K562 (cell line): ENCODE data around the gene GPR12. TPM values are rescaled to one million over a fixed set of nuclear protein-coding genes. Genes with fewer than 3 reads are reported as not detected.

Experiments
- GATA2 ChIP-seq: sonication (generic); formaldehyde crosslinking; IDR thresholded peaks from 2 replicates; pipeline ENCODE4 v1.4.0; 2020; ENCODE audit warnings: mild to moderate bottlenecking, missing genetic modification reagents
- HEY1 ChIP-seq: fragments of 250-450 bp; sonication (Bioruptor Pico); IDR thresholded peaks from 2 replicates; pipeline ENCODE4 v1.5.0; 2020; ENCODE audit warnings: mild to moderate bottlenecking, moderate library complexity, borderline replicate concordance
- HNRNPL ChIP-seq: fragments of 200-400 bp; formaldehyde crosslinking; IDR thresholded peaks from 2 replicates; pipeline ENCODE4 v1.6.1; 2017; ENCODE audit warnings: low read depth, mild to moderate bottlenecking, low read length
- HOXB6 ChIP-seq: fragments of 250-450 bp; sonication (Bioruptor Pico); IDR thresholded peaks from 2 replicates; pipeline ENCODE4 v1.5.1; 2022; ENCODE audit warnings: mild to moderate bottlenecking, borderline replicate concordance
- IRF1 ChIP-seq: sonication (generic); formaldehyde crosslinking; IDR thresholded peaks from 2 replicates; pipeline ENCODE4 v1.8.0; 2022; ENCODE audit warnings: missing genetic modification reagents, mild to moderate bottlenecking, borderline replicate concordance
- KAT2B ChIP-seq: IDR thresholded peaks from one replicate; pipeline ENCODE4 v1.6.1; 2012; ENCODE audit warnings: low read depth, mild to moderate bottlenecking, control low read depth, inconsistent platforms, low read length, moderate library complexity
- PTRF ChIP-seq: fragments of 450-650 bp; IDR thresholded peaks from 2 replicates; pipeline ENCODE4 v1.6.1; 2016; ENCODE audit warnings: mild to moderate bottlenecking, missing genetic modification characterization, missing compliant biosample characterization
- TBL1XR1 ChIP-seq, 2 experiments: IDR thresholded peaks; 2 replicates each; pipeline ENCODE4 v1.6.1; 2012; ENCODE audit warnings: improper control_type of control experiment in 2 of 2, low read length in 2 of 2, mild to moderate bottlenecking in 1 of 2
- TRIM25 ChIP-seq: fragments of 450-650 bp; IDR thresholded peaks from 2 replicates; pipeline ENCODE4 v1.7.0; 2016; ENCODE audit warnings: borderline replicate concordance
- ZNF445 ChIP-seq: fragments of 250-450 bp; sonication (Bioruptor Pico); IDR thresholded peaks from 2 replicates; pipeline ENCODE4 v1.4.0; 2020; ENCODE audit warnings: low read depth, mild to moderate bottlenecking, moderate library complexity
- ZNF764 ChIP-seq: fragments of 250-450 bp; sonication (Bioruptor Pico); IDR thresholded peaks from 2 replicates; pipeline ENCODE4 v1.4.0; 2020; ENCODE audit warnings: low read depth, mild to moderate bottlenecking, moderate library complexity
- polyA plus RNA-seq, 8 experiments: library from polyadenylated mRNA; depleted of rRNA in 4 of 8; stranded (reverse) in 5 of 8; unstranded in 3 of 8; fragments of >200 nt; fragmentation: Nextera tagmentation in 2 of 8; fragmentation: Illumina TruSeq in 1 of 8; extraction: Ambion mirVana in 2 of 8; extraction: Trizol in 1 of 8; gene quantifications; 2 replicates each; pipeline versions ENCODE4 v1.2.1 to v1.2.3, GENCODE V29; 2011 to 2014; ENCODE audit warnings: inconsistent platforms in 1 of 8, missing spikeins in 1 of 8
- total RNA-seq, 7 experiments: library from RNA; depleted of rRNA in 6 of 7; stranded (reverse); fragments of >200 nt in 6 of 7; fragmentation: Illumina TruSeq in 2 of 7; extraction: Trizol in 2 of 7; gene quantifications; 2 replicates each; pipeline versions ENCODE4 v1.2.1 to v1.2.3, GENCODE V29; 2011 to 2021; ENCODE audit warnings: low replicate concordance in 1 of 7

The GPR12 gene
- total and polyA plus RNA-seq, 9 of the 15 experiments (the other 6 are each of a cell fraction or from before 2014, with no cell fraction given) = not detected

GRCh38 chr13:26760832-26761582, 421 bp upstream of the GPR12 start (continued):
- TF ChIP-seq IRF1 (no peak), PTRF (no peak), ZNF764 (CRISPR knock-in tag) (no peak), TBL1XR1 (IDR thresholded peaks at IDR 0.05; ENCODE audit: low read length in 2 of 2) (no peak), TRIM25 (no peak), HOXB6 (CRISPR knock-in tag) (no peak), GATA2 (no peak), ZNF445 (CRISPR knock-in tag) (no peak), HNRNPL (no peak), KAT2B (no peak), HEY1 (CRISPR knock-in tag) (no peak)
